NCI-H1048 (cell line): ENCODE measurements around the gene CACNA1G.

ENCODE experiments used
- DNase-seq: peaks from one replicate; lab custom pipeline; 2025; lab: John Stamatoyannopoulos, UW

CACNA1G gene

DNA sequence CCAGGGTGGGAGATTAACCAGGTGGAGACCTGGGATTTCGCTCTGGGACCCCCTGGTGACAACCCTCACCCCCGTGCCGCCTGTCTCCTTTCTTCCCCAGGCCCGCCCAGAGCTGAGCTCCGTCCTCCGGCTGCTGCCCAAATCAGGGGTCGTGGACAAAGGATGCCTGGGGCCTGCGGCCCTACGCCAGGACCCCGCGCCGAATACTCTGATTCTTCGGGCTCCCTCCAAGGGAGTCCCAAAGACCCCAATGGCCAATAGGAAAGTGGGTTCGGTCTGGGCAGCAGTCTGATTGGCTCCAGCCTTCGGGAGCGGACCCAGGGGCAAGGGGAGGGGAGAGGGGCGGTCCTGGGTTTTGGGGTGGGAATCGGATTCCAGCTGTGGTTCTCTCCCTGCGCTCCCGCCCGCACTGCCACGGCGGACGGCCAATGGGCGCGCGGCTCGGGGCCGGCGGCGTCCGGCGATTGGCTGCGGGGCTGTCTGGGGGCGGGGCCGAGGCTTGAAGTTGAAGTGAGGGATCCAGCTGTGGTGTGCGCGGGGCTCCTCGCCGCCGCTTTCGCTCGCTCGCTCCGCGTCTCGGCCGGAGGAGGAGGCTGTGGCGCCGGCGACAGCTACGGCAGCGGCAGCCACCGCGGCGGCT is at the start of gene CACNA1G:
CACNA1G (plus strand) TSS at position 531 of the 640 bp plus-strand sequence. CDS start 745 bp downstream, outside the sequence.
- peak; percentile 59 for DNase-seq

DNA sequence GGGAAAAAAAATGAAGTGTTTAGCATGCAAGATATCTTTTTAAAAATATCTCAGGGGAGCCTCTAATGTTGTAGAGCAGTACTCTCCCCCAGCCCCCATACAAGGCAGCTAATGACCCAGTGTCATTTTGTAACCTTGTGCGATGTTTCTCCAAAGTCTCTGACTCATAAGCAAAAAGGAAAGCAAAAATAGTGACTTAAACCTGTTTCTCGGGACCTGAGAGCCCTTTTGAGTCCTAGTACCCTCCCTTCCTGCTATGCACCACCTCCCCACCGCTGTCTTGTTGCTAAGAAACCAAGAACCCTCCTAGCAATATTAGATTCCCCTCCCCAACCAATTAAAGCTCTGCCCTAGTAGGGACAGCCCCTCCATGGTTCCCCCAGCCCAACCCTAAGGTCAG is 49.5 kb upstream of the CACNA1G start:
- DNase-seq, result no peak

DNA sequence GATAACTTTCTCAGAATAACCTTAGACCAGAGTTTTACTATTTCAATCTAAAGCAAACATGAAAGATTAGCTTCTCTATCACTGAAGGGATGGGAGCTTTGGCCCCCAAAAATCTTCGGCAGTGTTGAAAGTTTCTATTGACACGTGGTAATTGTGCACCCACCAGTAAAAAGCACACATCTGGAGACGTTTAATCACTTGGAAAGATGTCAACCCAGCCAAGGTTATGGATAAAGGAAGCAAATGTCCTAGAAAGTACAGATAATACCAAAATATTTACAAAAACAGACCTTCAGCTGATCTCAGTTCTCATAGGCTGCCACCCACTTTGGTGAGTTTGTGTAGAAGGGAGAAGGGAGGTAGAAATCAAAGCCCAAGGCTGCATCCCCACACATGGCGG is 47.0 kb upstream of the CACNA1G start:
- DNase-seq, result no peak

DNA sequence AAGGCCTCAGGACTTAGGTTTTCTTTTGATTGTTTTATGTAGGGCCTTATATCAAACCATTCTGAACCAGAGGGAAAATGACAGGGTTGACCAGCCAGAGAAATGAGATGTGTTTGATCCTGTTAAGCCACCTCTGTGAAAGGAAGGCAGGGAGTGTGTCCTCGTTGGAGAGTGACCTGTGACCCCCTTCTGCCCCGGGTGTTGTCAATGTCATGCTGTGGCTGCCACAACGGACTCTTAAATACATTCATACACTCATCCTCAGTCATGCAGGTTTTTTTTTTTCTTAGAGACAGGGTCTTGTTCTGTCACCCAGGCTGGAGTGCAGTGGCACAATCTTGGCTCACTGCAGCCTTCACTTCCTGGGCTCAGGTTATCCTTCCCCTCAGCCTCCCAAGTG is 46.1 kb upstream of the CACNA1G start:
- no peak for DNase-seq

DNA sequence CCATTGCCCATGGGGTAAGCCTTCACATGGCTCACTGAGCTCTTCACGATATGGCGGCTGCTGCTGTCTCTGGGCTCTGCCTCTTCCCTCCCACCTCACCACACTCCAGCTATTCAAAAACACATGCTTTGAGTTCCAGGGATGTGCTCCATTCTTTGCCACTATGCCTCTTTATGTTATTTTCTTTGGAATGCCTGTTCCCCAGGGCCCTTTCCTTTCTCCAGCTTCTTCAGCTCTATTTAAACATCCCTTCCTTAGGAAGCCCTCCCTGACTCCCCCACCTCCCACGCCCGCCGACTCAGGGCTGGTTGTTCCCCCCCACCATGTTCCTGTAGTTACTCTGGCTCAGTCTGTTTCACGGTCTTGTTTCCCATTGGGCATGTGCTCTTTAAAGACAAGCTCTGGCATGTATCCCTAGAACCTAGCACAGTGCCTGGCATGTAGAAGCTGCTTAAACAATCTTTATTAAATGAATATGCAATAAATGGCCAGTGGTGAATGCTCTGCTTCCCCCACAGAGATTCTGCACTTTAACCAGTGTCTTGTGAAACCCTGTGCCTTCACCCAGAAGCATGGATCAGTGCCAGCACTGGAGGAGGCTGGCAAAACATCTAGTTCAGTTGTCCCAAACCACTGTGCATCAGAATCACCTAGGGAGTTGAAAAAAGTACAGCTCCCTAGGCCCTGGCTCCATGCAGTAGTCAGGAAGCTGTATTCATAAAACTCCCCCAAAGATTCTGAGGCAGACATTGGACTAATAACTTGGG is 45.4 kb upstream of the CACNA1G start:
- no peak for DNase-seq

DNA sequence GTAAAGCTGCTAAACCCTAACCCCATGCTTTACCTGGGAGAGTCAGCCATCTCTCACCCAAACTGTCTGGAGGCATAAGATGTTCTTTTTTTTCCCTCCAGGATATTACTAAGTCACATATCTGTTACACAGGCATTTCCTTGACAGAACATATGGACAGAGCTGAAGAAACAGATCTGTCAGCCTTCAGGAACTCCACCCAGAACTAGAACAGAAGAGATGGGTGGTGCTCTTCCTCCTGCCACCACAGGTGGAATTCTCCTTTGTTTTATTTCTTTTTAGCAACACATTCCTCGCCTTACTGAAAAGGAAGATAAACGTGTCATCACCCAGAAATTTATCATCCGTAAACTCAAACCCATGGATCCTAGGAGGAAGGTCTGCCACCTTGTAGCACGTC is 43.5 kb upstream of the CACNA1G start:
- DNase-seq, result no peak

DNA sequence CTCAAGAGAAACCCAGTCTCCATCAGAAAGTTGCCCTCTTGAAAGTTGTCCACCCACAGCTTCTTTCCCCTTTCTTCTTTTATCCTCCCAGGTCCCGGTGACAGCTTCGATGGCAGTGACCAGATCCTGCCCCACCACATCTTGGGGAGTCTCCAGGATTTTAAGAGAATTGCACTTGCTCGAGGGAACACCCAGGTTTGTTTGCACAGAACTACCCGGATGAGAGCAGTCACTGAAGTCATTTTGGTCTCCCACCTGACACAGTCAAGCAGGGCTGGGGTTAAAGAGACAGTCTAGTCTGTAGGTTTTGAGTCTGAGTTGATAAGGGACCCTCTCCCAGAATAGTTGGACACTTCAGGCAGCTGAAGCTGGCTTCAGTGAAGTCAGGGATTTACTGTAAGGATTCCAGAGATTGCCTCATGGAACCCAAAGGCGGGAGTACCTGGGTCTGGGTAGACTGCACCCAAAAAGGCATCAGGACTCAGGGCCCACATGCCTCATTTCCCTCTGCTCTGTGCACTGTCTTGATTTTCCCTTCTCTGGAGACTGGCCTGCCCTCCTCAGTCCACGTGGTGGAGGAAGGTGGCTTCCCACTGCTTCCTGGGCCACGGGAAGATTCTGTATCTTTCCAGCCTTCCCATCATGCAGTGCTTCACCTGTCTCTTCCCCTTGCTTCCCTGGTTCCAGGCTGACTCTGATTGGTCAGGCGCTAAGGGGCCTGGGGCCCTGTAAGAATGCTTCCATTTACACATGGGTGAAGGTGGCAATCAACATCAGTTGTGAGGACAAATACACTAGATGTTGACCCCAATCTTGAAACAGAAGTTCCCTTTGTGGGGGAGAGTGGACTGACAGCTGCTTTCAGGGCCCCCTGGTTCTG is 42.8 kb upstream of the CACNA1G start:
- DNase-seq, result no peak

DNA sequence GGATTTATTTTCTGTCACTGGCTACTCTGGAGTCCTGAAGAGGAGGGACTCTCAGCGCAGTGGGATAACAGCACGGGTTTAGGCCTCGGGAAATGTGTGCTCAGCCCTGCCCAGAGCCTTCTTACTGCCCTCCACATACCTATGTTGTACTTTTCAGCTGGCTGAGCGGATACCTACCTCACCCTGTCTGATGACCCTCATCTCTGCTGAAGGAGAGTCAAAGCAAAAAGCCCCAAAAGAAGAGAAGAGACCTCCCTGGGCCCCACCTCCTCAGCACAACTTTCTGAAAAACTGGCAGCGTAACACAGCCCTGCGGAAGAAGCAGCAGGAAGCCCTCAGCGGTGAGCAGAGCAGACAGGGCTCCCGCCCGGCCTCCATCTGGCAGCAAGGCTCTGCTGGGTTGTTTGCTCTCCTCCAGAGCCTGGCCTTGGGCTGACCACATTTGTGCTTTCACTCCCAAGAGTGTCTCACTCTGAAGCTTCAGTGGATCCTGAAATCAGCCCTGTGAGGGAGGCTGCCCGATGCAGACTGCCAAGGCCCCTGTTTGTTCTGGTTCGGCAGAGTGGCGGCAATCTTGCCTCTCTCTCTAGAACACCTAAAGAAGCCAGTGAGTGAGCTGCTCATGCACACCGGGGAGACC is 42.0 kb upstream of the CACNA1G start:
- DNase-seq, result no peak

DNA sequence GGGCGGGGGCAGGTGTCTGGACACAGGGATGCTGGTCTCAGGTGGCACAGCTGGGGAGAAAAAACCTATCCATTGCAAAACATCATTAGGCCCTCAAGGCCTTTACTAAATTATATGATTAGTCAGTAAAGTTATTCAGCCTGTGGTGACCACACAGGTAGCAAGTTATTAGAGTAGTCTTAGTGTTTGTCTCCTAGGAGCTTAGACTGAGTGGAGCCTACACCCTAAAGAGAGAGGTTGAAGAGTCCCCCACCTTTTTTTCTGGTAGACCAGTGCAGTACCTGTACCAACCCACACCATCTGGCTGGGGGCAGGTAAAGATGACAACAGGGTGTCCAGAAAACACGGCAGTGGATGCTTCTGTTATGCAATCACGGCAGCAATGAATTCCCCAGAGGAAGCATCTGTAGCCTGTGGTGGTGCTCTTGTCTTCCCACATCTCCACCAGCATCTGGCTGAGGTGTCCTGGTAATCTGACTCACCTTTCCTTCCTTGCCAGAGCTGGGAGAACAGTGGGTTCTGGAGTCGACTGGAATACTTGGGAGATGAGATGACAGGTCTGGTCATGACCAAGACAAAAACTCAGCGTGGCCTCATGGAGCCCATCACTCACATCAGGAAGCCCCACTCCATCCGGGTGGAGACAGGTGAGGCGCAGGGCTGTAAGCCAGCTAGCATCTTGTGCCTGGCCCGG is 41.2 kb upstream of the CACNA1G start:
- DNase-seq, result no peak

DNA sequence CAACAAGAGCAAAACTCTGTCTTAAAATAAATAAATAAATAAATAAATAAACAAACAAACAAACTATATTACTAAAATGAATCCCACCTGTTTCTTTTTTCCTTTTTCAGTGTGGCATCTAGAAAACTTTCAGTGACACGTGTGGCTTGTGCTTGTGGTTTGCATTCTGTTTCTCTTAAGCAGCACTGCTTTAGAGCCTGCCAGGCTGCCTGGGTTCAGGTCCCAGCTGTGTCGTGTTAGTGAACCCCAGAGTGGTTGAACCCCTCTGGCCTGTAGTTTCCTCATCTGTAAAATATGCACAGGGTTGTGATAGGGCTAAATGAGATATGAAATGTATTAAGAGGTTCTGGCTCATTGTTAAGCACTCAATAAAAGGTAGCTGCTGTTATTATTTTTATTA is 40.0 kb upstream of the CACNA1G start:
- DNase-seq, result no peak

DNA sequence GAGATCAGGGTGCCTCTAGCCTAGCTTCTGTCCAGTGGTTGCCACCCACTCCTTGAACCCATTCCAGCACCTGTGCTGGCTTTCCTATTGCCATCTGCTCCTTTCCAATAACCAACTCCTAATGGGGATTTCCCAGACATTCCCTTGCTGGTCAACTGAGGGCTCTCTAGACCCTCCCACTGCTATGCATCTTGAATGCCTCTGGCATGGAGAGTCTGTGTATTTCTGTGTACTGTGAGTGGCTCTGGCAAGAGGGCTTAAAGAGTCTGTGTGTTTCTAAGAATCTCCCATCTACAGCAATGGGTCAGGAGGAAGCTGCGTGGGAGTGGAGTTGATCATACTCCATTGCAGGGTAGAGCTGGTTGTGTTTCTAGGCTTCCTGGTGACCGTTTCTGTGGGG is 39.0 kb upstream of the CACNA1G start:
- no peak for DNase-seq

DNA sequence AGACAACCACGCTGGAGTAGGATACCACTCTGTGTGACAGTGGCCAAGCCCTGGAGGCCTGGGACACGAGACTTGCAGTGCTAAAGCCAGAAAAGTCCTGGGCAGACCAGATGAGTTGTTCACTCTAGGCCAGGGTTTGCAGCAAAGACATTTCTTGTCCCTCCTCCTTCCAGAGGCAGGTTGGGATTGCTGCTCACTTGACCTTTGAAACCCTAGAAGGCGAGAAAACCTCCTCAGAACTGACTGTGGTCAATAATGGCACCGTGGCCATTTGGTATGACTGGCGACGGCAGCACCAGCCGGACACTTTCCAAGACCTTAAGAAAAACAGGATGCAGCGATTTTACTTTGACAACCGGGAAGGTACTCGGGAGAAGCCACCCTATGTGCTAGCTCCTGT is 37.7 kb upstream of the CACNA1G start:
- DNase-seq, result no peak

DNA sequence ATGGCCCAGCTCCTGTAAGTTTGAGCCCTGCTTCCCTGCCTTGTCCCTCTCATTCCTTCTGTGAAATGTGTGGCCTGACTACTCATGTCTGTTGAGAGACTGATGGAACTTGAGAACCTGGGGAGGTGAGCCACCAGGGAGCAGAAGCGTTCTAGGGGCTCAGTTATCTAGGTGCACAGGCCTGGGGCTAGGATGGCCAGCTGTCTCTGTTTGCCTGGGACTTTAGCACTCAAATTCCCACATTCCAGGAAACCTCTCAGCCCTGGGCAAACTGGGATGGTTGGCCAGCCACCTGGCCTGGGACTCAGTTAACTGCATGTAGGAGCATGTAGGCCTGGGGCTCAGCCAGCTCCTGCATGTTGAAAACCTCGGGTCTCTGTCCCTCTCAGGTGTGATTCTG is 37.3 kb upstream of the CACNA1G start:
- no peak for DNase-seq

DNA sequence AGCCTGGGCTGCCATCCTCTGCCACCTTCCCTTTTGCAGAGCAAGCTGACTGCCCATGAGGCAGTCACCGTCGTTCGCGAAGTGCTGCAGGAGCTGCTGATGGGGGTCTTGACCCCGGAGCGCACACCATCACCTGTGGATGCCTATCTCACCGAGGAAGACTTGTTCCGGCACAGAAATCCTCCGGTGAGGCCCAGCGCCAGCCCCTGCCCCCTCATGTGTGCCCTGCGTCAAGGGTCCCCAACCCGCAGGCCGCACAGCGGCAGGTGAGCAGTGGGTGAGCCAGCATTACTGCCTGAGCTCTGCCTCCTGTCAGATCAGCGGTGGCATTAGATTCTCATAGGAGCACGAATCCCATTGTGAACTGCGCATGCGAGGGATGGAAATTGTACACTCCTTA is 35.7 kb upstream of the CACNA1G start:
- DNase-seq, result no peak

DNA sequence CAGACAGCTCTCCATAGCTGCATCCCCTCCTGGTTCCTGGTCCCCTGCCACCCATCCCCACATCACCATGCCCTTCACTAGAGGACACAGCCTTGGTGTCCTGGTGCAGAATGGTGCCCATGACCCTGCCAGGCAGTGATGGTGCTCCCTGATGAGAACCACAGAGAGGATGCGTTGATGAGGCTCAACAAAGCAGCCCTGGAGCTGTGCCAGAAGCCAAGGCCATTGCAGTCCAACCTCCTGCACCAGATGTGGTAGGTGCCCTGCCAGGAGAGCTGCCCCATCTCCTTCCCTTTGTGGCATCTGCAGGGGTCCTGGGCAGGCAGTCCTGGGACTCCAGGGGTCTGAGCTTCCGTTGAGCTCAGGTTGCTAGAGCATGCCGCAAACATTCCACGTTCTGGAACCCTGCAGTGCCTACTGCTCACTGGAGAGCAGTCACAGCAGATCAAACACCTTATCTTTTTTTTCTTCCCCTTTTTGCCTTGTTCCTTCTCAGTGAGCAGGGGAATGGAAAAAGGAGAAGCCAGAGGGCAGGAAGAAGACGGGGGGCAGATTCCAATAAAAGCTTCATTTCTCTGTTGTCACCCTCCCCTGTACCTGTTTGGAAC is 33.3 kb upstream of the CACNA1G start:
- DNase-seq, result no peak

DNA sequence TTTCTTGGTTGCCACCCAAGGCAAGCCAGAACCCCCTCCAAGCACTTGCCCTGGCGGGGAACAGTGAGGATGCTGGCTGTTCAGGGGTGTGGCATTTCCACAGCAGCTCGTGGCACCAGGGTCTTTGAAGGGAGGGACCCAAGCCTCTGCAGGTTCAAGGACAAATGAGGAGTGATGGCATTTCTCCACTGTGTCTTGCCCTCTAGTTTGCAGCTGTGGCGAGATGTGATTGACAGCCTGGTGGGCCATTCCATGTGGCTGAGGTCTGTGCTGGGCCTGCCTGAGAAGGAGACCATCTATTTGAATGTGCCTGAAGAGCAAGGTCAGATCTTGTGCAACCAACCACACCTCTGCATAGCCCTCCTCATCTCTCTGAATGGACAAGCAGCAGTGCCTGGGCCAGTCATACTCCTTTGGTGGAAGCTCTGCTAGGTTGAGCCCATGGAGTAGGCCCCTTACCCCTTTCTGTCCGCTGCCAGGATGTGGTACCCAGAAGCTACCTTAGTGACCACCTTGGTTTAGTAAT is 32.5 kb upstream of the CACNA1G start:
- DNase-seq, result no peak

DNA sequence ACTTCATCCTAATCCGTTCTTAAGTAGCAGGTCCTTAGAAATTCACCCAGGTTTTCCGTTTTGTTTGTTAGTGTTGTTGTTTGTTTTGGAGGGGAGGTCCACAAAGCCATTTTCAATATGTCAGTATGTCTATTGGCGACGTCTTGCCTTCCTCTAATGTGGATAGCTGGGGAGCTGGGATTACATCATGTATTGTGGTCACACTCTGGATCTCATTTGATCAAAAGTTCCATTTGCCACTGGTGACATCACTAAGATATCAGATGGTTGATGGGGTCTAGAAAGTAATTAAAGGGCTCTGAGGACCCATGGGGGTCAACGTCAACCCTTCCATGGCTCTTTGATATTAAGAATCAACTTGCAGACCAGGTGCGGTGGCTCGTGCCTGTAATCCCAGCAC is 30.7 kb upstream of the CACNA1G start:
- DNase-seq, result no peak

DNA sequence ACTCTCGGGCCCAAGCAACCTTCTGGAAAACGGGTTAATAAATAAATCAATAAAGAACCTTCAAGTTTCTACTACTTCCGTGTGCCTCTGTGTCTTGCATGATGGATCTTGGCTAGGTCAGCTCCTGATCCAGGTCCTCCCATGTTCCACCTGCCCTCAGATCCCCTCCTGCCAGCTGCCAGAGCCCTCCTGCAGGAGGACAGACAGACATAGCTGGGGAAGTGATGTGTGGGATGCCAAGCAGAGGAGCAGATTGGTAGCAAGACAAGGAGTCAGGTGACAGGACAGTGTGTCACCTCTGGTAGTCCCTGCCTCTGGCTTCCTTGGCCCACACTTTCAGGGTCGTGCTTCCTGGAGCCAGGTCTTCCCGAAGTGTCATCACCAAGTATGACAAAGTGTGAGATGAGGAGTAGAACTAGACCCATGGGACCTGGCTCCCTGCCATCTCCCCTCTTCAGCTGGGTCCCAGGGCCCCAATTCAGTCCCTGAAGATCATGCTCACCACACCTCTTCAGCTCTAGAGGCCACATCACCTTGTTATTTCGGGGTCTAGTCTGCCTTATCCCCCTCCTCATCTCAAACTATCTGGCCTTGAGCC is 29.0 kb upstream of the CACNA1G start:
- DNase-seq, result no peak

DNA sequence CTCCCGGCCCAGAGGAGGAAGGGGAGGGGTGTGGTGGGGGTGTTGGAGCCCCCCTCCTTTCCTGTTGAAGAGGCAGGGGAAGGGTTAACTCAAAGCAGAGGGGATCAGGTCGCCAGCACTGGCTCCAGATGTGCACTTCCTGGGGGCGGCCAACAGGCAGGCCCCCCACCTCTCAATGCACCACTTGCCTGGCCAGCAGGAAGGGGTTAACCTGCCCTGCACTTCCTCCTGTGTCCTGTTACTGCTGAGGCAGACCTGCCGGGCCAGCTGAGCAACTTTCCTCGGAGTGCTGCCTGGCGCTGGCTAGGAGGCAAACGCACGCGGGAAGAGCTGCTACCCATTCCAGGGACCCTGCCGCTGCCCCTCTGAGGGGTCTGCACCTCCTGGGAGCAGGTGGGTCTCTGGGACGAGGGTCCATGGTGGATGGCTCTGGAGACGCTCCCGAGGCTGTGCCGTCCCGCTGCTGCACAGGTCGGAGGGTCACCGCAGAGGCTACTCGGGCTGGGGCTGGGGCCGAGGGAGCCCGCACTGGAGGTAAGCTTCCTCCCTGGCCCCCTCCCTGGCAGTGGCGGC is 28.0 kb upstream of the CACNA1G start, which contains the start of gene EPN3:
EPN3 (plus strand) TSS at position 284 of the 573 bp plus-strand sequence. CDS start 3,822 bp downstream, outside the sequence.
- DNase-seq, result no peak

DNA sequence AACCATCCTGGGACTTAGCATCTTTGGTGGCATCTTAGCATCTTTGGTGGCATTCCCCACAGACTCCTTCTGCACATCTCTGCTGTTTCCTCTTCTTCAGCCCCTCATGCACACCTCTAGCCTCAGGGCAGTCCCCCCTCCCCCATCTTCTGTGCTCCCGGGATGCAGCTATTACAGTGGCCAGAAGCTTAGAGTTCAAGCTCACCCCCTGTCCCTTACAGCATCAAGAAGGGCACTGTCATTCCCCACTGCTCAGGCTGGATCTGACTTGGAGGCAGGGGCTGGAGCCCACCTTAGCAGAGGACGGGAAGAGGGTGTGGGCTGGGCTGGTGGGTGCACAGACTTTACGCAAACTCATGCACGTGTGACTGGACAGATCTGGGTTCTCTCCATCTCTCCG is 27.3 kb upstream of the CACNA1G start:
- no peak for DNase-seq
